T-helper 17 cell (primary cell): ENCODE results near the gene MSH3. TPM values are rescaled to one million over a fixed set of nuclear protein-coding genes. Genes with fewer than 3 reads are reported as not detected.

Source experiments
- ATAC-seq: fragments of 150-1000 bp; cut with Tn5 transposase; 2 replicates; pipeline ENCODE4 v1.10.0; 2021; ENCODE audit warnings: mild to moderate bottlenecking, moderate library complexity
- DNase-seq, 3 donors: peaks; one replicate each; pipeline versions ENCODE4 v3.0.0 to v3.0.0-alpha.2; 2020 to 2021
- H3K9me3 ChIP-seq: one replicate; pipeline ENCODE4 v1.7.0; 2013; ENCODE audit warnings: low read length, mild to moderate bottlenecking; ENCODE audit not compliant: control insufficient read depth, poor library complexity, severe bottlenecking
- H3K27ac Mint-ChIP-seq: one replicate; pipeline ENCODE4 v1.8.0; 2022; ENCODE audit warnings: mild to moderate bottlenecking, moderate library complexity, mixed read lengths
- H3K27me3 Mint-ChIP-seq: one replicate; pipeline ENCODE4 v1.8.0; 2022; ENCODE audit warnings: mixed read lengths
- H3K36me3 Mint-ChIP-seq: one replicate; pipeline ENCODE4 v1.8.0; 2022; ENCODE audit warnings: low read depth, mixed read lengths
- H3K4me1 Mint-ChIP-seq: one replicate; pipeline ENCODE4 v1.8.0; 2022; ENCODE audit warnings: mild to moderate bottlenecking, mixed read lengths
- H3K4me3 Mint-ChIP-seq: one replicate; pipeline ENCODE4 v1.8.0; 2022; ENCODE audit warnings: mild to moderate bottlenecking, moderate library complexity, mixed read lengths
- total RNA-seq, 4 donors: library from RNA in 2 of 4; stranded (reverse) in 2 of 4; gene quantifications; one replicate each; pipeline ENCODE4 v1.2.3 and lab custom pipeline; 2022 to 2026

The MSH3 gene
- total RNA-seq, 2 donors from 2014 or later, result 12.6 to 17.2 TPM

- Mint-ChIP-seq H3K27me3 (no peaks in the 10 kb centered on the region), H3K27ac (no peak overlapping the region), H3K36me3 (no peaks in the 10 kb centered on the region), H3K4me1 (peaks cover 4% of the 10 kb centered on the region), H3K4me3 (no peak overlapping the region)
- DNase-seq, result no peak
- H3K9me3 ChIP-seq, result no peaks in the 10 kb centered on the region
- no peak for ATAC-seq
These were observed 261.3 kb downstream of the MSH3 start for GRCh38 chr5:80915716-80916115.

- Mint-ChIP-seq H3K27me3 (no peaks in the 10 kb centered on the region), H3K4me3 (no peak overlapping the region), H3K4me1 (peaks cover 4% of the 10 kb centered on the region), H3K27ac (no peak overlapping the region), H3K36me3 (no peaks in the 10 kb centered on the region)
- DNase-seq (no peak), ATAC-seq (no peak)
- no peaks in the 10 kb centered on the region for H3K9me3 ChIP-seq
These were observed 262.2 kb downstream of the MSH3 start for GRCh38 chr5:80916676-80917075.

GRCh38 chr5:80917631-80918030, 263.2 kb downstream of the MSH3 start:
- no peaks in the 10 kb centered on the region for H3K27me3 Mint-ChIP-seq
- no peaks in the 10 kb centered on the region for H3K36me3 Mint-ChIP-seq
- peaks cover 4% of the 10 kb centered on the region for H3K4me1 Mint-ChIP-seq
- H3K4me3 Mint-ChIP-seq, result no peak overlapping the region
- no peaks in the 10 kb centered on the region for H3K9me3 ChIP-seq
- ATAC-seq (no peak), DNase-seq (no peak)
- no peak overlapping the region for H3K27ac Mint-ChIP-seq

- ATAC-seq, result no peak
- H3K9me3 ChIP-seq, result no peaks in the 10 kb centered on the region
- Mint-ChIP-seq H3K36me3 (no peaks in the 10 kb centered on the region), H3K27ac (peak overlapping the region; percentile 1), H3K27me3 (no peaks in the 10 kb centered on the region), H3K4me1 (peaks cover 4% of the 10 kb centered on the region), H3K4me3 (no peak overlapping the region)
- no peak for DNase-seq
These were observed 265.3 kb downstream of the MSH3 start for GRCh38 chr5:80919678-80920196.

DNA sequence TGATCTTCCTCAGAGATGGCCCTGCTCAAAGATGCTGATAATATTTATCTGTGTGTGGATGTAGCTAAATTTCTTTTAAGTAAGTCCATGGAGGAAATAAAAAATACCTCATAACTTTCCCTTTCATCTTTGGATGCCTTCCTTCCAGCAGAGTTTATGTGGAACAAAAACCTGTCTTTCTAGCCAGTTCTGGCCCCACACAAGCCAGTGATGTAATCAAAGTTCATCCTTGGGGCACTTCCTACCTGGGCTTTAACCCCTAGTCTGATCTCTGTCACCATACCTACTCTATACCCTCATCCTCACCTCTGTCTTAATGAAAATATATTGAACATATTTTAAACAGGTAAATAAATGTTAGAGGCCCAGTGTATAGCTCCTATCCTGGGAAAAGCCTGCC, 265.9 kb downstream of the MSH3 start:
- DNase-seq (no peak), ATAC-seq (no peak)
- Mint-ChIP-seq H3K4me3 (no peak overlapping the region), H3K27me3 (no peaks in the 10 kb centered on the region), H3K27ac (peak overlapping the region; percentile 1), H3K36me3 (no peaks in the 10 kb centered on the region), H3K4me1 (peaks cover 4% of the 10 kb centered on the region)
- H3K9me3 ChIP-seq, result no peaks in the 10 kb centered on the region

DNA sequence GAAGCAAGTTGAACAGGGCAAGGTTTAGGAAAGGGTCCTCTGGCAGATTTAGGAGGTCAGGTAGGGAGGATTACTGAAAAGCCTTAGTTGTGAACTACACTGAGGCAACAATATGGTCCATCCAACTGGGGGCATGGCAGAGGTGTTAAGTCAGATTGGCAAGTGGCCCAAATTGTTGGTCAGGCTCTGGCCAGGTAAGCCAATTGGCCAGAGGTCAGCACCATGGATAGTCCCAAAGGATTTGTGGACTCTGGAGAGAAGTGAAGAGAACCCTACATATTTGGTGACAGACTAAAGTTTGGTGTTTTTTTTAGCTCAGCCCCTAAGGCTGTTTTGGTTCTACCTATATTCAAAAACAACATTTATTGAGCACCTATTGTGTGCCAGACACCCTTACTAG, 266.6 kb downstream of the MSH3 start:
- H3K27ac Mint-ChIP-seq, result no peak overlapping the region
- H3K4me3 Mint-ChIP-seq, result no peak overlapping the region
- ATAC-seq (no peak), DNase-seq (no peak)
- H3K9me3 ChIP-seq, result no peaks in the 10 kb centered on the region
- peaks cover 2% of the 10 kb centered on the region for H3K4me1 Mint-ChIP-seq
- no peaks in the 10 kb centered on the region for H3K36me3 Mint-ChIP-seq
- no peaks in the 10 kb centered on the region for H3K27me3 Mint-ChIP-seq

- peaks cover 4% of the 10 kb centered on the region for H3K4me1 Mint-ChIP-seq
- peaks cover 7% of the 10 kb centered on the region for H3K27me3 Mint-ChIP-seq
- DNase-seq, result no peak
These were observed 271.5 kb downstream of the MSH3 start for GRCh38 chr5:80925931-80926330.

More at GRCh38 chr5:80925931-80926330, 271.5 kb downstream of the MSH3 start:
- no peak overlapping the region for H3K4me3 Mint-ChIP-seq
- H3K36me3 Mint-ChIP-seq, result no peaks in the 10 kb centered on the region
- H3K27ac Mint-ChIP-seq, result no peak overlapping the region
- H3K9me3 ChIP-seq, result no peaks in the 10 kb centered on the region
- no peak for ATAC-seq

Other genes starting within 250 kb of the MSH3 start
- 1 to 10 TPM; 8.4 to 9.2 TPM for gene ZFYVE16, start 246.6 kb upstream of the MSH3 start, total RNA-seq
- gene FAM151B, start 166.6 kb upstream of the MSH3 start, total RNA-seq, result under 1 TPM in 1 of 2 donors, not detected in 1; 0.32 TPM
- gene ANKRD34B, start 84.4 kb upstream of the MSH3 start, total RNA-seq, result not detected
- gene DHFR, start 331 bp downstream of the MSH3 start, total RNA-seq, result 1 to 10 TPM; 5.7 to 8.3 TPM